ENCODE data around the gene CNIH1.
"Not testable (repeated sequence)": the region's sequence is repeated elsewhere in the genome, so short reads cannot be mapped to it uniquely, and the experiment has no call there.

Gene CNIH1

GRCh38 chr14:54467280-54467679, 26.1 kb upstream of the CNIH1 start:
- no peak for DNase-seq (ENCODE audit: low read depth in 3 of 3)

- no peak for DNase-seq (ENCODE audit: low read depth in 3 of 3)
These were observed 24.5 kb upstream of the CNIH1 start for GRCh38 chr14:54465654-54466053.

GRCh38 chr14:54462048-54462447, 20.9 kb upstream of the CNIH1 start:
- DNase-seq (ENCODE audit: low read depth in 3 of 3): no peak

DNA sequence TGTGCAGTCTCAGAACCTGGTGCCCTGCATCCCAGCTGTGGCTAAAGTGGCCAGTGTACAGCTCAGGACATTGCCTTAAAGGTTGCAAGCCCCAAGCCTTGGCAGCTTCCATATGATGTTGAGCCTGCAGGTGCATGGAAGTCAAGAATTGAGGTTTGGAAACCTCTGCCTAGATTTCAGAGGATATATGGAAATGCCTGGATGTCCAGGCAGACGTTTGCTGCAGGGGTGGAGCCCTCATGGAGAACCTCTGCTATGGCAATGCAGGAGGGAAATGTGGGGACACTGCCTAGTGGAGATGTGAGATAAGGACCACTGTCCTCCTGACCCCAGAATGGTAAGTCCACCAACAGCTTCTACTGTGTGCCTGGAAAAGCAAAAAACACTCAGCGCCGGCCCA, 17.9 kb upstream of the CNIH1 start:
- DNase-seq (ENCODE audit: low read depth in 3 of 3): no peak

DNA sequence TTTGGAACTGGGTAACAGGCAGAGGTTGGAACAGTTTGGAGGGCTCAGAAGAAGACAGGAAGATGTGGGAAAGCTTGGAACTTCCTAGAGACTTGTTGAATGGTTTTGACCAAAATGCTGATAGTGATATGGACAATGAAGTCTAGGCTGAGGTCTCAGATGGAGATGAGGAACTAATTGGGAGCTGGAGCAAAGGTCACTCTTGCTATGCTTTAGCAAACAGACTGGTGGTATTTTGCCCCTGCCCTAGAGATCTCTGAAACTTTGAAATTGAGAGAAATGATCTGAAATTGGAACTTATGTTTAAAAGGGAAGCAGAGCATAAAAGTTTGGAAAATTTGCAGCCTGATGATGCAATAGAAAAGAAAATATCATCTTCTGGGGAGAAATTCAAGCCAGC, 17.4 kb upstream of the CNIH1 start:
- not testable (repeated sequence) for DNase-seq (ENCODE audit: low read depth in 3 of 3)

GRCh38 chr14:54457609-54457996, 16.4 kb upstream of the CNIH1 start:
- DNase-seq (ENCODE audit: low read depth in 3 of 3): no peak

- DNase-seq (ENCODE audit: low read depth in 3 of 3): not testable (repeated sequence)
These were observed 15.8 kb upstream of the CNIH1 start for GRCh38 chr14:54456820-54457608.

- DNase-seq (ENCODE audit: low read depth in 3 of 3): no peak
These were observed 14.2 kb upstream of the CNIH1 start for GRCh38 chr14:54455363-54455762.

DNA sequence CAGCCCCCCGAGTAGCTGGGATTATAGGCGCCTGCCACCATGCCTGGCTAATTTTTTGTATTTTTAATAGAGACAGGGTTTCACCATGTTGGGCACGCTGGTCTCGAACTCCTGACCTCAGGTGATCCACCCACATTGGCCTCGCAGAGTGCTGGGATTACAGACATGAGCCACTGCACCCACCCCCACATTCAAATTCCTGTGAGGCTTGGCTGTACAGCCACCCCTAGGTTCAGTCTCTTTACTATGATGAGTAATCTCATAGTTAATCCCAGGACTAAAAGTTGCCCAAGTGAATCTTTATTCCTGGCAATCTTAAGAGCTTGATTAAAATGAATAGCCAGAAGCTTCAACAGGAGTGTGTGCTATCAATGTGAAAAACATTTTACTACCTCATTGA, 12.8 kb upstream of the CNIH1 start:
- DNase-seq (ENCODE audit: low read depth in 3 of 3): not testable (repeated sequence)

DNA sequence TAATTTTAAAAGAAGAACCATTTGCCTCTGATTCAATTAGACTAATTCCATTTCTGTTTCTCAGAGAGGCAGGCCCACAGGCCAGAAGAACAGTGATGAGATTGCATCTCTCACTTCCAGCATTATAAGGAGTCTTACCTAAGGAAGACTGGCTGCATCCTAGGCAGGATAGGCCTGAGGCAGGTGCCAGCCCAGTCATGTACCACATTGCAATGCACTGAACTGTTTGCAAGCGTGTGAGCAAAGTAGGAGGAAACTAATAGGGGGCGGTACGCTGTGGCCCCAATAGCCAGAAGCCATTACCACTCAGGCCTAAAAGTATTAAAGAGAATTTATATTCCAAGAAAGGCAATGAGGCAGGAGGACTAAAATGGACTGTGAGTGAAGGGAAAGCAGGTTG, 12.1 kb upstream of the CNIH1 start:
- DNase-seq (ENCODE audit: low read depth in 3 of 3): no peak

DNA sequence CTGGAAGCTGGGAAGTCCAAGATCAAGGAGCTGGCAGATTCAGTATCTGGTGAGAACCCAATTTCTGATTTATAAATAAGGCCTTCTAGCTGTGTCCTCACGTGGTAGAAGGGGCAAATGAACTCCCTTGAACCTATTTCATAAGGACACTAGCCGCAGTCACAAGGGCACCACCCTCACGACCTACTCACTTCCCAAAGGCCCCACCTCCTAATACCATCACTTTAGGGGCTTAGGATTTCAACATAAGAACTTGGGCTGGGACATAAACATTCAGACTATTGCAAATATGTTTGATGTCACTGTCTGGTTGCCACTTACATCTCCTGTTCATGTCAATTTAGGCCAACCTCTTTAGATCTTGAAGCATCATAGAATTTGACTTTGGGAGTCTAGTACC, 10.8 kb upstream of the CNIH1 start:
- DNase-seq (ENCODE audit: low read depth in 3 of 3): no peak

DNA sequence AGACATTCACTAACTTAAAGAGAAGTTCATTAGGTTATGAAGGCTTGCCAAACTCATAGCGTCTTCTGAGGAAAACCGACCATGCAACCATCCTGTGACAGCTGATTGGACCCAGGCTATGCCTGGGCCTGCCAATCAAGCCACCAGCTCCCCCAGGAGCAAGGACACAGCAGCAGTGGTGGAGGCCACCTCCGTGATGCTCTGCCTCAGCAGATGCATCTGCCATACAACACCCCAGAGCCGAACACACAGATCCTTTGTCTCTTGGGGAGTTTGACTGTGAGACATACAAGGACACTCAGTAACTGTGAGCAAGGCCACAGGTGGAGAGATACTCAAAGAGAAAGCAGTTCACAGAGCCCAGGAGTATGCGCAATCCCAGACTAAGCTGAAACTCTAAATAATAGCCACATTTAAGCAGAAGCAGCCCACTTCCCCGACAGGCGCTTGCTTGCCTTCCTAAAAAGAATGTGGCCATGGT, 10.0 kb upstream of the CNIH1 start:
- DNase-seq (ENCODE audit: low read depth in 3 of 3): no peak

DNA sequence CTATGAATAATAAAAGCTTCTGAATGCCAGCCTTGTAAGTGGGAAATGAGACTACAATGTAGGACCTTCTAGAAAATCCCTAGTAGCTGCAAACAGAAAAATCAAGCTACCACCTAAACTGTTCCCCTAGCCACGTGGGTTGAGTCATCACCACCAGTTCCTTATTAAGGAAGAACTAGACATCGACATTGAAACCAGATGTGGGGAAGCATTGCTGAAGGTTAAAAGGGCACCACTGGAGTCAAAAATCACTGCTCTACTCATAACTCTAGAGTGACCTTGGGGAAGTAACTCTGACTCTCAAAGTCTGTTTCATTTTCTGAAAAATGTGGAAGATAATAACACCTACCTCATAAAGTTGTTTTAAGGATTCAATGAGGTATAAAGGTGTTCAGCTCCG, 9.4 kb upstream of the CNIH1 start:
- no peak for DNase-seq (ENCODE audit: low read depth in 3 of 3)

DNA sequence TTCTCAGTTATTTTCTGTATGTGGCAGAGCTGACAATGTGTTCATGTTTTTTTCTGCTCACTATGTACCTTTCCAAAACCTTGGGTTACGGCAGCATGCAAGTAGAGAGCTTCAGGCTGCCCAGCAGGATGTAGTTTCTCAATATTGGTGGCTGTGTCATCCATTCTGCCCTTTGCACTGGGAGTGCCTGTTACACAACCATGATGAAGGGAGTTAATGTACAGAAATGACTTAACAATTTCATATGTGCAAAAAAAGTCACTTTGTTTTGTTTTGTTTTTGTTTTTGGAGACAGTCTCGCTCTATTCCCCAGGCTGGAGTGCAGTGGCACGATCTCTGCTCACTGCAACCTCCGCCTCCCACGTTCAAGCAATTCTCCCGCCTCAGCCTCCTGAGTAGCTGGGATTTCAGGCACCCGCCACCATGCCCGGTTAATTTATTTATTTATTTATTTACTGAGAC, 6.1 kb upstream of the CNIH1 start:
- DNase-seq (ENCODE audit: low read depth in 3 of 3): no peak

- no peak for DNase-seq (ENCODE audit: low read depth in 3 of 3)
These were observed 5.1 kb upstream of the CNIH1 start for GRCh38 chr14:54446161-54446693.

- no peak for DNase-seq (ENCODE audit: low read depth in 3 of 3)
These were observed 3.5 kb upstream of the CNIH1 start for GRCh38 chr14:54444681-54445080.

- no peak for DNase-seq (ENCODE audit: low read depth in 3 of 3)
These were observed 2.8 kb upstream of the CNIH1 start for GRCh38 chr14:54443981-54444380.

DNA sequence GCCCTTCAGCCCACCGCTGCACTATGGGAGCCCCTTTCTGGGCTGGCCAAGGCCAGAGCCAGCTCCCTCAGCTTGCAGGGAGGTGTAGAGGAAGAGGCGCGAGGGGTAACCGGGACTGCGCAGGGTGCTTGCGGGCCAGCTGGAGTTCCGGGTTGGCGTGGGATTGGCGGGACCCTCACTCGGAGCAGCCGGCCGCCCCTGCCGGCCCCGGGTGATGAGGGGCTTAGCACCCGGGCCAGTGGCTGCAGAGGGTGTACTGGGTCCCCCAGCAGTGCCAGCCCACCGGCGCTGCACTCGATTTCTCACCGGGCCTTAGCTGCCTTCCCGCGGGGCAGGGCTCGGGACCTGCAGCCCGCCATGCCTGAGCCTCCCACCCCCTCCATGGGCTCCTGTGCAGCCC, 1.8 kb upstream of the CNIH1 start:
- not testable (repeated sequence) for DNase-seq (ENCODE audit: low read depth in 3 of 3)

GRCh38 chr14:54440476-54440872, 700 bp downstream of the CNIH1 start:
- DNase-seq (ENCODE audit: low read depth in 3 of 3): no peak

DNA sequence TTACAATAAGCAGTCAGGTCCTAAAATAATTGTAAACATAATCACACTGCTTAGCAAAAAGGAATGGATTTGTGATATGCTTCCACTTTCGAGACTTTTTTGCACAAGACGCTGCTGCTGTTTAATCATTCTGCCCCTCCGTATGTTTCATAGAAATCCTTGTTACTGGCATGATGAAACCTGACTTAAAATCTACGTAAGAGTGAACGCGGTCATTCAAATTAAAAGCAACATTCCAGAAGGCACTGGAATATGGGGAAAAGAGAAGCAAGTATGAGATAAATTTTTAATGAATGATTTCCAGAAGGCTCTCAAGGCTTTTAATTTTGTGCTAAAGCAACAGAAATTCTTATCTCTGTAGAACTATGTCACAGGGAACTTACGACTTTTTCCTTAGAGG, 1.1 kb downstream of the CNIH1 start:
- no peak for DNase-seq (ENCODE audit: low read depth in 3 of 3)

DNA sequence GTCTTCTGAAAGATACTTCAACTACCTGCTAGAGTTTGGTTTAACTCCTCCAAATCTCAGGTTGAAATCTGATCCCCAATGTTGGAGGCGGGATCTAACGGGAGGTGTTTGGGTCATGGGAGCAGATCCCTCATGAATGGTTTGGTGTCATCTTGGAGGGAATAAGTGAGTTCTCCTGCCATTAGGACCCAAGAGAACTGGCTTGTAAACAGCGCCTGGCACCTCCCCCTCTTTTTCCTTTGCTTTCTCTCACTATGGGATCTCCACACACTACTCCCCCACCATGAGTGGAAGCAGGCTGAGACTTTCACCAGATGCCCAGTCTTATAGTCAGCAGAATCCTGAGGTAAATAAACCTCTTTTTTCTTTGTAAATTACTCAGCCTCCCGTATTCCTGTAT, 2.5 kb downstream of the CNIH1 start:
- no peak for DNase-seq (ENCODE audit: low read depth in 3 of 3)

DNA sequence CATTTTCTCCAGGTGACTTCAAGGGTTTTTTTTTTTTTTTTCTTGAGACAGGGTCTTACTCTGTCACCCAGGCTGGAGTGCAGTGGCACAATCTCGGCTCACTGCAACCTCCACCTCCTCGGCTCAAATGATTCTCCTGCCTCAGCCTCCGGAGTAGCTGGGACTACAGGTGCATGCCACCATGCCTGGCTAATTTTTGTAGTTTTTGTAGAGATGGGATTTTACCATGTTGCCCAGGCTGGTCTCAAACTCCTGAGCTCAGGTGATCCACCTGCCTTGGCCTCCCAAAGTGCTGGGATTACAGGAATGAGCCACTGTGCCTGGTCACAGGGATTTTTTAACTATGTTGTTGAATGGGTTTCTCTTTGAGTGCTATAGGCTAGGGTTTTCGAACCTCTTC, 3.2 kb downstream of the CNIH1 start:
- DNase-seq (ENCODE audit: low read depth in 3 of 3): not testable (repeated sequence)

GRCh38 chr14:54435500-54435981, 5.6 kb downstream of the CNIH1 start:
- DNase-seq (ENCODE audit: low read depth in 3 of 3): no peak
